NK-92 (cell line): ENCODE results near the gene FZD1.

Experiments
- DNase-seq: peaks from one replicate; lab custom pipeline; 2025; ENCODE audit not compliant: unreplicated experiment; lab: John Stamatoyannopoulos, UW

FZD1 gene

GRCh38 chr7:91264046-91264923, at the start of gene FZD1:
Gene FZD1, plus strand, starts transcription at chr7:91264433. Its CDS starts 448 bp downstream, at chr7:91264881.
- DNase-seq = no peak

DNA sequence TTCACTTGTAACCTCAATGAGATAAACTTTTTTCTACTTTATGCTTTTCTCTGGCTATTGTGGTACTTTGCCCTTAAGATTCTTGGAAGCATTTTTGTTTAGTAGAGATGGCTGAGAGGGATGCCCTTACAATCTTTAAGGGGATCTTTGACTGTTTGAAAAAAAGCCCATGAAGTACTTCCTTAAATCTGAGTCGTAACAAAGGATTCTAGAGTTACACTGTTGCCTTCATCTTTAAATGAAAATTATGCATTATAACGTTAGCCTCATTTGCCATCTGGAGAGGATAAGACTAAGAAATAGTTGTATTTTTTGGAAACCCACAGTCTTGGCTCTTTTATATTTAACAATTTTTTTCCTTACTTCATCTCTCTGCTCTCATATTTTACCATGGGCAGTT, 37.8 kb upstream of the FZD1 start:
- no peak for DNase-seq

DNA sequence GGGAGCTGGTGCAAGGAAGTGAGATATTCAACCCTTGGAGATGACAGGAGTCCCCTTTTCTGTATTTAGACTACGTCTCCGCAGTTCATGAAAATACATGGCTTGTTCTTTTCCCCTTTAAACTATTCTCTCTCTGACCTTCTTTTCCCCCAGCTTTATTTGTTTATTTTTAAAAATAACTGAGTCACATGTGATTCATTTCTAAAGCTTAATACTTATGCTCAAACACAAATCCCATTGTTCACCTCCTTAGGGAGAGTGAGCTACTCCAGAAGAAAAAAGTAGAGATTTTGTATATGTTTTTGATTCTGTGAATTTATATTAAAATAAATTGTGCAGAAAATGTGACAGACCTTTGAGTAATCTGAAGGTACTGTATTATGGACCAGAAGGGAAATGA, 35.9 kb upstream of the FZD1 start:
- DNase-seq = no peak

DNA sequence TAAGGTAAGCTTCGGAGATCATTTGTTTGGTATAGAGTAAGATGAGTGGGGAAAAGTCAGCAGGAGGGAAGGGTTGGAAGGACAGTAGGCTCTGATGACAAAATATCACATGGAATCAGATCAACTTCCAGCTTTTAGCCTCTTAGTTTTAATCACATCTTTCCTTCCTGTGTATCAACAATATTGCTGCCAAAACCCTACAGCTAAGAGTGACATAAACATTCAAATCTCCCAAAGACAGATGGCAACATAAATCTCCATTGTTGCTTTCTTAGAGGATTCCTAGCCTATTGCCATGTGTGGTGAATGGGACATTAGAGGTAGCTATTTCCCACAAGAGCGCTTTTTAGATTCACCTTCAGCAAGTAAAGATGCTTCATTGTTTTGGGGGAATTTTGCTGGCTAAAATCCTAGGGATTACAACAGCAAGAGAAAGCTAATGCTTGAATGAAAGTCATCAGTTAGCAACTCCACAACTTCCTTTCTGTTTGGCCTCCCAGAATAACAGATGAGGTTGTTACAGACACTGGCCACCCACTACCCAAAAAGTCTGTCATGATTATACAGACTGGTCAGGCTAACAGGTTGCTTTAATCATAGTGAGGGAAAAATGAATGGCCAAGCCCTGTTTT, 35.2 kb upstream of the FZD1 start:
- no peak for DNase-seq

DNA sequence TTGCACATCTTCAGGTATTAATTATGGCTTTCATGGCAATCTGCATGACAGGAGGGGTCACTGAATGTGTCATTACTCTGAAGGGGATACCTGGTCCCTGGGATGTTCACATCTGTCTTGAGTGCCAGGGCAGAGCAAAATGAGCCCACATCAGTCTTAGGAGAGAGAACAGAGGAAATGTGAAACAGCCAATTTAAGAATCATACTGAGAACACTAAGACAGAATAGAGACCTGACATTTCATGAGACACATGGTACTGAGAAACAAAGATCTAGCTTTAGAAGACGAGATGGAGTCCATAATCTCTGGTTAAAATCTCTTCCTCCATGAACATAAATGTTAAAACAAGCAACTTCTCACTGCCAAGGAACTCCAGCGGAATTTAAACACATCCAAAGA, 34.1 kb upstream of the FZD1 start:
- no peak for DNase-seq

DNA sequence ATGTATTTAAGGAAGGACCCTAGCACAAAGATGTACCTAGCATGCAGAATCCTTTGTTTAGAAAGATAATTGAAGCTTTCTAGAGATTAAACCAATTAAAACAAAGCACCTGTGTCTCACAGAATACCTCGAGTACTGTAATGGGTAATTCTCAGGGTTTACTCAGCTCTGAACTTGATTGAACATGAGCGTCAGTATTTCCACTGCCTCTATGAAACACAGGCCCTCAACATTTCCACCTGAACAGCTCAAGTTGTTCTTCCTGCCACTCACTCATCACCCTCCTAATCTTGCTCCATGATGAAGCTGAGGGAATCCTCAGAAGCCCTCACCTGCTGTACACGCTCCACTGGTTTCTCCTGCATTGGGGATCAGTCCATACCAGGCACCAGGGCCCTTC, 33.7 kb upstream of the FZD1 start:
- DNase-seq = no peak

DNA sequence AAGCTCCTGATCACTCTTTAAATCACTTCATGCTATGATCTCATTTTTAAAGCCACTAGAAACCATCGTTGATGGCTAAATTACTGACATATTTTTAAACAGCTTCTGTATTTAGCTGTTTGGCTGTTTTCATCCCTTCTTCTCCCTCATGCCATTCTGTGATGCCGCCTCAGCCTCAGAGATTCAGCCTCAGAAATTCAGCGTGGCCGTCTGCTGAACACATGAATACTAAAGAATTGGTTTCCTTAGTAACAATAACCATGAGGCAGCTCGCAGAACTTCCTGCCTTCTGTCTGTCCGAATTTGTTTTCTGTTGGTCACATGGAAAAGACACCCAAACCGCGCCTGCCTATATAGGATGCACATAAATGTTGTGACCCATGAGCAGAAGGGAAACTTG, 31.0 kb upstream of the FZD1 start:
- no peak for DNase-seq

GRCh38 chr7:91235211-91235832, 28.9 kb upstream of the FZD1 start:
- DNase-seq = no peak

GRCh38 chr7:91239171-91239604, 25.0 kb upstream of the FZD1 start:
- DNase-seq = no peak

DNA sequence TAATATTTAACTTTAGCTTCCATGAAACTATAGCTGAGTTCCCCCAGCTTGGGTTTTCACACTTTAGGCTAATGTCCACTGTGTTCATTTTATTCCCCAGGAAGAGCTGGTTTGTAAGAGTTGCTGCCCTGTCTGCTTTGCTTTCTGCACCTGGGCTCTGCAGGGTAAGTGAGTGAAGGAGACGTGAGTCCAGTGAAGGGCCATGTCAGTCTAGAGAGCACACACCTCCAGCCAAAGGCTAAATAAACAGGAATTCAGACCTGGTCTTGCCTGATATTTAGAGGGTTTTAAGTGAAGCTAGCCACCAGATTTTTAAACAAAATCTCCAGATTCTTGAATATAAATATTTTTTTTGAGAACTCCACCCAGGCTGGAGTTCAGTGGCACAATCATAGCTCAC, 24.5 kb upstream of the FZD1 start:
- no peak for DNase-seq

GRCh38 chr7:91240376-91240941, 23.8 kb upstream of the FZD1 start:
- no peak for DNase-seq

DNA sequence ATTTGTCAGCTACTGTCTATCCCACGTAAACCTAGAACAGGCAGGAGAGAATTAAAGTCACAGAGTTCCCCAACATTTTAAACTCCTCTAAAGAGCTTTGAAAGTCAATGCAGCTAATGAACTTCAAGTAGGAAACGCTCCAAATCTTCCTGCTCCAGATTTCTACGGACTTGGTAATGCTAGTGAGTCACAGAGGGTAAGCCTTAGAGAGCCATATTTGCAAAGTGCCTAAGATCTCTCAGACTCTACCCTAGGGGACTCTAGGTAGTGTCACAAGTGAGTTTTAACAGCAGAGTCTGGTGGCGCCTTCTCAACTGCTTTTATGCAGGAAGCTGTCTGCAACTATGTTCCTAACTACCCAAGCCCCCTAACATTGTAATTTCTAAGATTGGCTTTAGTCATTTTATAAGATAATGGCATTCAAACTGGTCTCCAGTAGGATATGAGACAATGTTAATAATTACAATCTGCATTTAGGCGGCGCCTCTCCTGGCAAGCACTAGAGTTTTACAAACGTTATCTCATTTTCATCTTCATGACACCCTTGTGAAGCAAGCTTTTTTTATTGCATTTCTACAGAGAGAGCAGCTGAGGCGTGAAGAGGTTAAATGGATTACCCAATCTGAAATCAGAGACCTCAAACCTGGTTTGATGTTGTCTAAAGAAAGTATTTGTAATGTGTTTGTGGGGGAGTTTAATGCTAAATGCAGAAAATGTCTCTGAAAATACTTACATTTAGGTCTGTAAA, 22.0 kb upstream of the FZD1 start:
- DNase-seq = no peak

GRCh38 chr7:91243591-91244301, 20.5 kb upstream of the FZD1 start:
- no peak for DNase-seq

DNA sequence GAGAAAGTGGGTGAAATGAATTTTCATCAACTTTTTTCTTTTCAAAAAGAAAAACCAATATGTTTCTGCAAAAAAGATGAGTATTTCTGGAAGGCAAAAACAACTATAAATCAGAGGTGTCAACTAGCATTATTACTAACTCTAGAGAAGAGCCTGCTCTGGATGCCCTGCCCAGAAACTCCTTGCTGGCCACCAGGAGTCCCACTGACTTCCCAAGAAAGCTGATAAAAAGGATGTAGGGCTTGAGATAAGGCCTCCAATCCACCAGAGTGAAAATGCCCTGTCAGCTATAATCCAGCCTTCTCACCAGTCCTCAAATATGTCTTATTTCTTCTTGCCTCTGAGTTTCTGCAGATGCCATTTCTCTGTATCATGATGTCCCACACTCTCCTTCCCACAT, 16.7 kb upstream of the FZD1 start:
- no peak for DNase-seq

DNA sequence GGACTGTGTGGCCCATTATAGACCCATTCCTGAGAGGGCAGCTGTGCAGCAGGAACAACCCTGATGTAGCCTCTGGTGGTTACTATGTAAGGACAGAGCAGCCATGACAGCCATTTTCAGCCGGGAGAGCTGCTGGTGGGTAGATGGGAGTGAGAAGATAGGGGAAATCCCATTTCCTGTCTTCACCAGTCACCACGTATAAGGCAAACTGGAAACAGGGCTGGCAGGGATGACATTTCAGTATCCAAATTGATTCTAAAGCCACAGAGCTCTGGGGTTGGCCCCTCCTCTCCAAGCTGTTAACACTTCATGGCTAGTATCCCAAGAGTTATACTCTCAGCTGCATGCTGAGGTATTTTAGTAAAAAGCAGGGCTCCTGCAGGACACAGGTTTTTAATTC, 15.2 kb upstream of the FZD1 start:
- no peak for DNase-seq

GRCh38 chr7:91249506-91250233, 14.6 kb upstream of the FZD1 start:
- no peak for DNase-seq

DNA sequence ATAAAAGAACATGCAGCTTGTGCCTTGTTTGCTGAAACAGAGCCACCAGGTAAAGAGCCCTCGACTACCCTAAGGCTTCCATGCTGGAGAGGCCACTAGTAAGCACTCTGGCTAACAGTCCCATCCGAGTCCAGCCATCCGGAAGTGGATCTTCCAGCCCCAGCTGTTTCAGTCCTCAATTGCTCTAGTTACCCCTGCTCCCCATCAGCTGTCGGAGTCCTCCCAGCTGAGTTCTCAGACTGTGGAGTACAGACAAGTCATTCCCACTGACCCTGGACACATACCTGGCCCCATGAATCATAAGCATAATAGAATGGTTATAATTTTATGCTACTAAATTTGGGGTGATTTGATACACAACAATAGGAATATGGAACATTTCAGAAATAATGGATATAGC, 13.5 kb upstream of the FZD1 start:
- DNase-seq = no peak

GRCh38 chr7:91251877-91252276, 12.4 kb upstream of the FZD1 start:
- no peak for DNase-seq

GRCh38 chr7:91263384-91264045, 718 bp upstream of the FZD1 start:
- DNase-seq = no peak
